OCI-LY7 (cell line): ENCODE results near the gene UGT1A7. TPM values are rescaled to one million over a fixed set of nuclear protein-coding genes. Genes with fewer than 3 reads are reported as not detected.

Experiments
- BruUV-seq: library from RNA; stranded (reverse); fragments of 400-500 nt; replicated peaks from 2 replicates; lab custom pipeline; 2021; lab: Mats Ljungman, UMichigan
- CTCF ChIA-PET: fragments of 300-600 bp; sonication (Branson Sonifier 250); formaldehyde crosslinking; loops from one replicate; lab custom pipeline; 2022; ENCODE audit warnings: antibody characterized with exemption; ENCODE audit not compliant: unreplicated experiment; lab: Charles Lee
- POLR2A ChIA-PET: fragments of 300-600 bp; sonication (Branson Sonifier 250); formaldehyde crosslinking; loops from one replicate; lab custom pipeline; 2022; ENCODE audit warnings: antibody characterized with exemption; lab: Charles Lee
- DNase-seq: peaks from one replicate; pipeline ENCODE4 v3.0.0-alpha.2; 2015; ENCODE audit warnings: low spot score
- H2AFZ ChIP-seq: fragments of 200-600 bp; sonication (generic), shearing (Covaris generic); 2 replicates; pipeline ENCODE4 v1.6.1; 2014; ENCODE audit warnings: mild to moderate bottlenecking, antibody characterized with exemption, low read length, moderate library complexity
- H3K27ac ChIP-seq: fragments of 200-600 bp; sonication (generic); 2 replicates; pipeline ENCODE4 v1.5.1; 2014; ENCODE audit warnings: mixed run types, low read depth, mild to moderate bottlenecking, moderate library complexity, low read length, inconsistent platforms; ENCODE audit not compliant: poor library complexity, severe bottlenecking
- H3K36me3 ChIP-seq: fragments of 200-600 bp; sonication (generic); 2 replicates; pipeline ENCODE4 v1.6.1; 2014; ENCODE audit warnings: mild to moderate bottlenecking, antibody characterized with exemption, low read length, moderate library complexity, mixed read lengths; ENCODE audit not compliant: insufficient read depth
- H3K4me1 ChIP-seq: fragments of 200-600 bp; sonication (generic); 2 replicates; pipeline ENCODE4 v1.5.1; 2014; ENCODE audit warnings: mild to moderate bottlenecking, low read length; ENCODE audit not compliant: insufficient read depth, poor library complexity, severe bottlenecking
- H3K4me2 ChIP-seq: fragments of 200-600 bp; sonication (generic); 2 replicates; pipeline ENCODE4 v1.6.1; 2014; ENCODE audit warnings: mild to moderate bottlenecking, low read length
- H3K4me3 ChIP-seq: fragments of 200-600 bp; sonication (generic); 2 replicates; pipeline ENCODE4 v1.5.1; 2014; ENCODE audit warnings: mild to moderate bottlenecking, low read depth, low read length; ENCODE audit not compliant: poor library complexity, severe bottlenecking
- H3K79me2 ChIP-seq: fragments of 200-600 bp; sonication (generic); 2 replicates; pipeline ENCODE4 v1.6.1; 2016; ENCODE audit warnings: low read depth, mild to moderate bottlenecking, low read length, moderate library complexity, mixed read lengths; ENCODE audit not compliant: insufficient read depth
- H3K9me2 ChIP-seq: fragments of 200-600 bp; sonication (generic); 2 replicates; pipeline ENCODE4 v1.6.1; 2016; ENCODE audit warnings: mild to moderate bottlenecking, low read length, mixed read lengths; ENCODE audit not compliant: insufficient read depth
- H3K9me3 ChIP-seq: fragments of 200-600 bp; sonication (generic); 2 replicates; pipeline ENCODE4 v1.6.1; 2014; ENCODE audit warnings: mild to moderate bottlenecking, mixed run types, low read length, mixed read lengths
- H4K20me1 ChIP-seq: fragments of 200-600 bp; sonication (generic); 2 replicates; pipeline ENCODE4 v1.6.1; 2014; ENCODE audit warnings: mild to moderate bottlenecking, antibody characterized with exemption, low read length, moderate library complexity, mixed read lengths; ENCODE audit not compliant: insufficient read depth
- EZH2phosphoT487 ChIP-seq: fragments of 200-600 bp; sonication (generic); IDR thresholded peaks from 2 replicates; pipeline ENCODE4 v1.6.1; 2018; ENCODE audit warnings: low read depth, borderline replicate concordance, mild to moderate bottlenecking, mixed run types, antibody characterized with exemption, low read length, moderate library complexity, mixed read lengths
- intact Hi-C: fragments of 100-400 bp; cut with micrococcal nuclease; formaldehyde crosslinking; loops from one replicate; pipeline ENCODE4 v1.10.0; 2022; ENCODE audit not compliant: unreplicated experiment
- total RNA-seq, 2 experiments: library from RNA; depleted of rRNA in 1 of 2; stranded (reverse); fragments of >200 nt in 1 of 2; shearing (Covaris generic) in 1 of 2; gene quantifications; 2 replicates each; pipeline ENCODE4 v1.2.3, GENCODE V29; 2014 to 2022
- TF ChIP-seq, protein P1 (sequence below): fragments of 200-600 bp; sonication (generic); conservative IDR thresholded peaks from 2 replicates; pipeline ENCODE4 v1.5.1; 2014; ENCODE audit warnings: mild to moderate bottlenecking, antibody characterized with exemption, low read length, moderate library complexity, mixed read lengths

Gene UGT1A7
- total RNA-seq, 2 experiments from 2014 or later, result not detected

GRCh38 chr2:233817361-233817911 is 135.7 kb downstream of the UGT1A7 start:
- Histone ChIP-seq H3K4me1 (no peaks in the 10 kb centered on the region), H3K27ac (no peak overlapping the region), H3K9me3 (no peaks in the 10 kb centered on the region), H3K4me3 (no peak overlapping the region), H3K36me3 (no peaks in the 10 kb centered on the region), H2AFZ (no peak overlapping the region), H3K9me2 (no peaks in the 10 kb centered on the region), H3K4me2 (no peak overlapping the region), H3K79me2 (no peaks in the 10 kb centered on the region), H4K20me1 (no peaks in the 10 kb centered on the region)
- no TSS peak for BruUV-seq
- ChIA-PET POLR2A (no interaction called here), CTCF (interaction anchor here (1.0 kb wide), 1 partner anchor 47 kb away, joined by 3 read pairs; no protein-coding TSS in a partner anchor)
- TF ChIP-seq EZH2phosphoT487, result no peak
- TF ChIP-seq, protein P1, sequence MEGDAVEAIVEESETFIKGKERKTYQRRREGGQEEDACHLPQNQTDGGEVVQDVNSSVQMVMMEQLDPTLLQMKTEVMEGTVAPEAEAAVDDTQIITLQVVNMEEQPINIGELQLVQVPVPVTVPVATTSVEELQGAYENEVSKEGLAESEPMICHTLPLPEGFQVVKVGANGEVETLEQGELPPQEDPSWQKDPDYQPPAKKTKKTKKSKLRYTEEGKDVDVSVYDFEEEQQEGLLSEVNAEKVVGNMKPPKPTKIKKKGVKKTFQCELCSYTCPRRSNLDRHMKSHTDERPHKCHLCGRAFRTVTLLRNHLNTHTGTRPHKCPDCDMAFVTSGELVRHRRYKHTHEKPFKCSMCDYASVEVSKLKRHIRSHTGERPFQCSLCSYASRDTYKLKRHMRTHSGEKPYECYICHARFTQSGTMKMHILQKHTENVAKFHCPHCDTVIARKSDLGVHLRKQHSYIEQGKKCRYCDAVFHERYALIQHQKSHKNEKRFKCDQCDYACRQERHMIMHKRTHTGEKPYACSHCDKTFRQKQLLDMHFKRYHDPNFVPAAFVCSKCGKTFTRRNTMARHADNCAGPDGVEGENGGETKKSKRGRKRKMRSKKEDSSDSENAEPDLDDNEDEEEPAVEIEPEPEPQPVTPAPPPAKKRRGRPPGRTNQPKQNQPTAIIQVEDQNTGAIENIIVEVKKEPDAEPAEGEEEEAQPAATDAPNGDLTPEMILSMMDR, result no peak
- DNase-seq, result no peak
- intact Hi-C loops, result no loop called here

- TF ChIP-seq, protein P1, result no peak
- TF ChIP-seq EZH2phosphoT487, result no peak
- Histone ChIP-seq H3K9me3 (no peaks in the 10 kb centered on the region), H3K36me3 (no peaks in the 10 kb centered on the region), H4K20me1 (no peaks in the 10 kb centered on the region), H2AFZ (no peak overlapping the region), H3K27ac (no peak overlapping the region), H3K9me2 (no peaks in the 10 kb centered on the region), H3K79me2 (no peaks in the 10 kb centered on the region), H3K4me3 (no peak overlapping the region), H3K4me1 (no peaks in the 10 kb centered on the region), H3K4me2 (no peak overlapping the region)
- ChIA-PET POLR2A (no interaction called here), CTCF (no interaction called here)
- no peak for DNase-seq
- BruUV-seq, result no TSS peak
- intact Hi-C loops, result no loop called here
Measured at GRCh38 chr2:233817995-233818638, 136.4 kb downstream of the UGT1A7 start.
